RKO (cell line): Measurements from ENCODE around the gene GPR149.
A peak's percentile ranks its signal among the peaks of the same experiment; 100 is the strongest.
"Not testable (repeated sequence)": the region's sequence is repeated elsewhere in the genome, so short reads cannot be mapped to it uniquely, and the experiment has no call there.

Experiments used
- DNase-seq: peaks from one replicate; pipeline ENCODE4 v3.0.0-alpha.2; 2016; ENCODE audit warnings: low spot score

GPR149 gene, protein sequence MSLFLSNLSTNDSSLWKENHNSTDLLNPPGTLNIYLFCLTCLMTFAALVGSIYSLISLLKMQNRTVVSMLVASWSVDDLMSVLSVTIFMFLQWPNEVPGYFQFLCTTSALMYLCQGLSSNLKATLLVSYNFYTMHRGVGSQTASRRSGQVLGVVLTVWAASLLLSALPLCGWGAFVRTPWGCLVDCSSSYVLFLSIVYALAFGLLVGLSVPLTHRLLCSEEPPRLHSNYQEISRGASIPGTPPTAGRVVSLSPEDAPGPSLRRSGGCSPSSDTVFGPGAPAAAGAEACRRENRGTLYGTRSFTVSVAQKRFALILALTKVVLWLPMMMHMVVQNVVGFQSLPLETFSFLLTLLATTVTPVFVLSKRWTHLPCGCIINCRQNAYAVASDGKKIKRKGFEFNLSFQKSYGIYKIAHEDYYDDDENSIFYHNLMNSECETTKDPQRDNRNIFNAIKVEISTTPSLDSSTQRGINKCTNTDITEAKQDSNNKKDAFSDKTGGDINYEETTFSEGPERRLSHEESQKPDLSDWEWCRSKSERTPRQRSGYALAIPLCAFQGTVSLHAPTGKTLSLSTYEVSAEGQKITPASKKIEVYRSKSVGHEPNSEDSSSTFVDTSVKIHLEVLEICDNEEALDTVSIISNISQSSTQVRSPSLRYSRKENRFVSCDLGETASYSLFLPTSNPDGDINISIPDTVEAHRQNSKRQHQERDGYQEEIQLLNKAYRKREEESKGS

GRCh38 chr3:154430014-154430413 is at the start of gene GPR149:
TSS of gene GPR149 (minus strand) at chr3:154430190. CDS start at chr3:154429615, 575 bp downstream.
- DNase-seq: no peak

DNA sequence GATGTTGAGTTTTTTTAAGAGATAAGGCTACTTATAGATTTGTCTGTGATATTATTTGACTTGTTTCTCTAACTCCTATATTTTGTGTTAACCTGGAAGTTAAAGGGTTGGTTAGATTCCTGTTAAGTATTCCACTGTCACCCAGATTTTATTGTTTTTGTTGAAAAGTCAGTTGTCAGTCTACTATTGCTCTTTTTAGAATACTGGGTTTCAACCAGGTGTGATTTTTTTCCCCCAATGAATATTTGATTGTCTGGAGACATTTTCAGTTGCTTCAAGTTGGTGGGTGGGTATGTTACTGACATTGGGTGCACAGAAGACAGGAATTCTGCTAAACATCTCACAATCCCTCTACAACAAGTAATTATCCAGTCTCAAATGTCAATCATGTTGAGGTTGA is 43.8 kb upstream of the GPR149 start:
- no peak for DNase-seq

DNA sequence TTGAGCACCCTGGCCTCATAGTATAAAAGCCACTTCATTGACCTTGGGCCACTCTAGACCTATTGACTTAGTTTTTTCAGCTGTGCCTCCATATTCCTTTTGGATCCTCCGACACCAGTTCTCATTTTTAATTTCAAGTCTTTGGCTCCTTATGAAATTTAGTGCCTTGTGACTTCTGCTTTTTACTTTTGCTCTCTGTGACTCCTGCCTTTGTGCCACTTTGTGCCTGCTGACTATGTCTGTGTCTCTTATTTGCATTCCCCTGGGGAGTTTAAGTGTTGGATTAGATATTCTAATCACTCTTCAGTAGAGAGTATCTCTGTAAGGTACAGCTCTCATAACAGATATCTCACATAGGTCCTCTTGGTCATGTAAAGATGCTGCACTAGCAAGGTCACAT is 39.6 kb upstream of the GPR149 start:
- DNase-seq: no peak

DNA sequence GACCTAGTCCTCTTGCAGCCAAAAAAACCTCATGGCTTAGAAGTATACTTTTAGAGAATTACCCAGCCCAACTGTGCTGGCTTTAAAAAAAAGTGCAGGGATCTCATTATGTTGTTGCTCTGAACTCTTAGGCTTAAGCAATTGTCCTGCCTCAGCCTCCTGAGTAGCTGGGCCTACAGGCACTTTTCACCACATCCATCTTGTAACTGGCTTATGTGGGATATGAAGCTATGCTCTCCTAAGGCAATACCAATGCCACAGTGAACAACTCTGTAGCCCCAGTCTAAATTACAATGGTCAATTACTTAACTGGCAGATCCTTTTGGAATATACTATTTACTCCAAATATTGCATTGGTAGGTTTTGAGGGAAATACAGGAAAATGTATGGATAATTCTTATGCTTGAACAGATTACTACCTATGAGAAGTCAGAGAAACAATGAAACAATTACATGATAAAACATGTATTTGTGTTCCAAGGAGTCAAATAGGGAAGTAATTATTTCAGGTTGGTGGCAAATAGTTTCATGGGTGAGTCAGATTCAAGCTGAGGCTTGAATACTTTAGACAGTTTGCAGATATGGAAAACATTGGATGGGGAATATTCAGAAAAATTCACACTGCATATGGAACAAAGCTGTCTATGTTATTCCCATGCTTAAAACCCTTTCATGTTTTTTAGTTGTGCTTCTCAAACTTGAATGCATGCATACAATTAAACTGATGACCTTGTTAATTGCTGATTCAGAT is 34.6 kb upstream of the GPR149 start:
- DNase-seq: no peak

- DNase-seq: no peak
Measured at GRCh38 chr3:154458560-154458959, 28.6 kb upstream of the GPR149 start.

DNA sequence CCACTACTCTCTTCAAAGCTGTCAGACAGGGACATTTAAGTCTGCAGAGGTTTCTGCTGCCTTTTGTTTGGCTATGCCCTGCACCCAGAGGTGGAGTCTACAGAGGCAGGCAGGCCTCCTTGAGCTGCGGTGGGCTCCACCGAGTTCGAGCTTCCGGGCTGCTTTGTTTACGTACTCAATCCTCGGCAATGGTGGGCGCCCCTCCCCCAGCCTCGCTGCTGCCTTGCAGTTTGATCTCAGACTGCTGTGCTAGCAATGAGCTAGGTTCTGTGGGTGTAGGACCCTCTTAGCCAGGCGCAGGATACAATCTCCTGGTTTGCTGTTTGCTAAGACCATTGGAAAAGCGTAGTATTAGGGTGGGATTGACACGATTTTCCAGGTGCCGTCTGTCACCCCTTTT is 9.1 kb upstream of the GPR149 start:
- DNase-seq: not testable (repeated sequence)

- DNase-seq: no peak
Measured at GRCh38 chr3:154431043-154431442, 1.1 kb upstream of the GPR149 start.

DNA sequence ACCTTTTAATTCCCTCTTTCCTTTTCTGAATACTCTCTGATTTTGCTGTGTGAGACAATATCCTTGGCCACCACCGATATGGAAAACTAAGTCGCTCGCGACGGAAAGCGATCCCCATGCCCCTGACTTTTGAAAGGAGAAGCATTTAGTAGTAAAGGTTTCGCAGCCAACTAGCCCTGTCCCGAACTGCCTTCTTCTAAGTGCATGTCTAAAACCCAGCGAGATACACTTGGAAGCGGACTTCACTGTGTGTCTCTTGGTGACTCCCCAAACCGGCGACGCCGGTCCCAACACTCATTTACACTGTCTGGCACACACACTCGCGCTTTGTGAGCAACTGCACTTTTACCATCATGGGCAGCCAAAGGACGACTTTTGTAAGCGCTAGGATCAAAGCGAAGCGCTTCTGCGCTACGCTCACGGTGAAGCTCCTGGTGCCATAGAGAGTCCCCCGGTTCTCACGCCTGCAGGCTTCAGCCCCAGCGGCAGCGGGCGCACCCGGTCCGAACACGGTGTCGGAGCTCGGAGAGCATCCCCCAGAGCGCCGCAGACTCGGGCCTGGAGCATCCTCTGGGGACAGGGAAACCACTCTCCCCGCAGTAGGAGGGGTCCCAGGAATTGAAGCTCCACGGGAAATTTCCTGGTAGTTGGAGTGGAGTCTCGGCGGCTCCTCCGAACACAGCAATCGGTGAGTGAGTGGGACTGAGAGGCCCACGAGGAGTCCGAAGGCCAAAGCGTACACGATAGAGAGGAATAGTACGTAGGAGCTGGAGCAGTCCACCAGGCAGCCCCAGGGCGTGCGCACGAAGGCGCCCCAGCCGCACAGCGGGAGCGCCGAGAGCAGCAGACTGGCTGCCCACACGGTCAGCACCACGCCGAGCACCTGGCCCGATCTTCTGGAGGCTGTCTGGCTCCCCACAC is 1.4 kb downstream of the GPR149 start:
- DNase-seq: no peak

- DNase-seq: no peak
Measured at GRCh38 chr3:154427685-154428285, 2.2 kb downstream of the GPR149 start.

DNA sequence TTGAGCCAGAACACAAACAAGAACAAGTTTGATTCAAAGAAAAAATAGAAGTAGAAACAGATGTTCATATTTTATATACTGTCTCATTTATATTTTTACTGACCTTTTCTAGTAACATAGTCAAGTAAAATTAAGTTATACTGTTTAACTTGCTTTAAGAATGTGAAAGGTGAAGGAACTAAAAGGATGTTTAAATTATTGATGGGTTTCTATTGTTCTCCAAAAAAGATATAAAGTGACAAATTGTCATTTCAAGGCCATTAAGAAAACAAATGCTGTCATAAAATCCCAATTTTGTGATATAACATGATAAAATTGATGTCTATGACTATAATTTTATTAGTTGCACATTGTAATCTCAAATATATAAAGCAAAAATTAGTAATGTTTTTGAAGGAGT is 7.3 kb downstream of the GPR149 start:
- DNase-seq: no peak

DNA sequence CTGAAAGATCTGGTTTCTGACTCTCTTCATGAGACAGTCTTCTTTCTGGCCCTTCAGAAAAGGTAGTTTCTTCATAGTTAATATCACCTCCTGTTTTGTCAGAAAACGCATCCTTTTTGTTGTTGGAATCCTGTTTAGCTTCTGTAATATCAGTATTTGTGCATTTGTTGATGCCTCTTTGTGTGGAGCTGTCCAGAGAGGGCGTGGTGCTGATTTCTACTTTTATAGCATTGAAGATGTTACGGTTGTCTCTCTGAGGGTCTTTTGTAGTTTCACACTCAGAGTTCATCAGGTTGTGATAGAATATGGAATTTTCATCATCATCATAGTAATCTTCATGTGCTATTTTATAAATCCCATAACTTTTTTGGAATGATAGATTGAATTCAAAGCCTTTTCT is 8.9 kb downstream of the GPR149 start:
- peak; percentile 33 for DNase-seq

DNA sequence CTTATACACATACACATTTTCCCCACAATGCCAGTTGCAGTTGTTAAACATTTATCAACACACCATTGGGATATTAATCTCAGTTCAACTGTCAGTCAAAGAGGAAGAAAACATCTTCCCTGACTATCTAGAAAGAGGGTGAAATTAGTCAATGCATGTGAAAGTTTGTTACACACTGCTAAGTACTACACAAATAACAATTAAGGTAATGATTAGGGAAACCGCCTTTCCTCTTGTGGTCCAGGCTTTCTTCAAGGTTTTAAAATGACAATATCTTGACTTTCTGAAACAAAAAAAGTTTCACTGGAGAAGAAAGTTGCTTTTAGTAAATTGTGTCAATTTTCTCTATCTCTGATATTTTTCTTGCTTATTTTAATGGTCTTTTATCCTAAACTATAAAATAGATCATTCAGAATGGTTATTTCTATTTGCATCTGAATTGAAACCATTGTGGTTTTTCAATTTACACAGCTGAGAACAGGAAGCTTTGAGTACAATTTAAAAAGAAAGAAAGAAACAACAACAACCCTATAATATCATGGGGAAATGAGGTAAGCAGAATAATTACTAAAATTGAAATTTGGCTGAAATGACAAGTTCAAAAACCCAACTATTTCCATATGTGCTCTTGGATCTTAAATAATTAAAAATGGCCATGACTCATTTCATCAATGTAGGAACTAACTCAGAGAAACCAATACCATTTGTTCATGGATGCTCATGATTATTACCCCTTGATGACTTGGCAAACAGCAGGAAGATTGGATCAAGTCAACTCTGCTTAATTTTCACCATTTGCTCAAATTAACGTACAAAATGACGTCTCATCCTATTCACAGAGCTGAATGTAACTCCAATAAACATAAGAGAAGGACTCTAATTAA is 31.7 kb downstream of the GPR149 start:
- no peak for DNase-seq

- DNase-seq: no peak
Measured at GRCh38 chr3:154389861-154390260, 40.1 kb downstream of the GPR149 start.

GRCh38 chr3:154384479-154384878 is 45.5 kb downstream of the GPR149 start:
- DNase-seq: no peak

DNA sequence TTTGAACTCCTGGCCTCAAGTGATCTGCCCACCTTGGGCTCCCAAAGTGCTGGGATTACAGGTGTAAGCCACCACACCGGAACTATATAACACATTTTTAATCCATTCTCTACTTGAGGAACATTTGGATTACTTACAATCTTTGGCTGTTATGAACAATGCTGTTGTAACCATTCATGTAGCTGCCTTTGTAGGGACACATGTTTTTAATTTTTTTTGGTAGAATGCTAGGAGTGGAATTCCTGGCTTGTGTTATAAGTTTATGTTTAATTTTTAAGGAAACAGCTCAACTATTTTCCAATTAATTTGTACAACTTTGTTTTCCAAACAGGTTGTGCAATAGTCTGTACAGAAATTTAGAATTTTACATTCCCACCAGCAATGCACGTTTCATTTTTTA is 51.7 kb downstream of the GPR149 start:
- no peak for DNase-seq

DNA sequence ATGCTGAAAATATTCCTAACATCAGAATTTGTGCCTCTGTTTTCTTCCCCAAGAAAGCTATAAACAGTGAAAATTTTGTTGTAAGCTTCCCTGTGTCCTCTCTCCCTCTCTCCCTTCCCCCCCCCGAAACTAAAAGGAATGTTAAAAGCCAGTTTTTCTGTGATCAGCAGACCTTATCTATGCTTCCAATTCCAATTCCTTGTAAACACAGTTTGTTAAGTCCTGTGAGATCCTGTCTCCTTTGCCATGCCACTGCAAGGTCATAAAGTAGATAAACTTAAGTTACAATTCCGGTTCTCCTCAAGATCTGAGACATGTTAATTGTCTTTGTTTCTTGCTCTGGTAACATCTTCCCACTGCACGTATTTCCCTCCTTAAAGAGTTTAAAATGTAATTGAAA is 62.8 kb downstream of the GPR149 start:
- no peak for DNase-seq

DNA sequence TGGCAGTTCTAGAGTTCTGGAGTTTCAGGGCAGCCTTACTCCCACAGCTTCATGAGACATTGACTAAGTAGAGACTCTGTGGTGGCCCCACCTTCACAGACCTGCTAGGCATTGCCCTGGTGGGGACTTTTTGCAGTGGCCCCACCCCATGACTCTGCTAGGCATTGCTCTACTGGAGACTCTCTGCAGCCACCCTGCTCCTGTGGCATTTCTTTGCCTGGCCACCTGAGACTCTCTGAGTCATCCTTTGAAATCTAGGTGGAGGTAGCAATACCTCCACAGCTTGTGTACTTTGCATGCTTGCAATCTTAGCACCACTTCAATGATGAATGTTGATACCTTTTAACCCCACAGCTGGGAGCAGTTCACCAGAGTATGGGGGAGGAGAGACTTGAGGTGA is 65.1 kb downstream of the GPR149 start:
- DNase-seq: no peak

- DNase-seq: no peak
Measured at GRCh38 chr3:154361099-154361498, 68.9 kb downstream of the GPR149 start.

DNA sequence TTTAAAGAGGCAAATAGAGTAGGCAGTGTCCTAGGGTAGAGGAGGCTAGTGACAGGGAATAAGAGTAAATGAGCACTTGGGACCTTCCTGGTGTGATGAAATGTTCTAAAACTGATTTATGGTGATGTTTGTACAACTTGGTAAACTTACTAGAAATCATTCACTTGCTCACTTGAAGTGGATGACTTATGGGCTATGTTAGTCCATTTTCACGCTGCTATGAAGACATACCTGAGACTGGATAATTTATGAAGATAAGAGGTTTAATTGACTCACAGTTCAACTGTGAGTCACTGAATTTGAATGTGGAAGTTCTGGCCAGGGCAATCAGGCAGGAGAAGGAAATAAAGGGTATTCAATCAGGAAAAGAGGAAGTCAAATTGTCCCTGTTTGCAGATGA is 74.0 kb downstream of the GPR149 start:
- no peak for DNase-seq

GRCh38 chr3:154349223-154349622 is 80.8 kb downstream of the GPR149 start:
- DNase-seq: no peak
